ENCODE measurements around the gene EIPR1.

GRCh38 chr2:3298191-3298590 lies 79.4 kb downstream of the EIPR1 start:
- TF ChIP-seq CTCF (conservative IDR thresholded peaks at IDR 0.05): no peak
- no peak for TF ChIP-seq ZFX (IDR thresholded peaks at IDR 0.05)
